ENCODE results near the gene LRRTM4. TPM values are rescaled to one million over a fixed set of nuclear protein-coding genes. Genes with fewer than 3 reads are reported as not detected.

The LRRTM4 gene
- total and polyA plus RNA-seq, 2 donors (not counting 1 experiment from before 2014, with no cell fraction given), result not detected

DNA sequence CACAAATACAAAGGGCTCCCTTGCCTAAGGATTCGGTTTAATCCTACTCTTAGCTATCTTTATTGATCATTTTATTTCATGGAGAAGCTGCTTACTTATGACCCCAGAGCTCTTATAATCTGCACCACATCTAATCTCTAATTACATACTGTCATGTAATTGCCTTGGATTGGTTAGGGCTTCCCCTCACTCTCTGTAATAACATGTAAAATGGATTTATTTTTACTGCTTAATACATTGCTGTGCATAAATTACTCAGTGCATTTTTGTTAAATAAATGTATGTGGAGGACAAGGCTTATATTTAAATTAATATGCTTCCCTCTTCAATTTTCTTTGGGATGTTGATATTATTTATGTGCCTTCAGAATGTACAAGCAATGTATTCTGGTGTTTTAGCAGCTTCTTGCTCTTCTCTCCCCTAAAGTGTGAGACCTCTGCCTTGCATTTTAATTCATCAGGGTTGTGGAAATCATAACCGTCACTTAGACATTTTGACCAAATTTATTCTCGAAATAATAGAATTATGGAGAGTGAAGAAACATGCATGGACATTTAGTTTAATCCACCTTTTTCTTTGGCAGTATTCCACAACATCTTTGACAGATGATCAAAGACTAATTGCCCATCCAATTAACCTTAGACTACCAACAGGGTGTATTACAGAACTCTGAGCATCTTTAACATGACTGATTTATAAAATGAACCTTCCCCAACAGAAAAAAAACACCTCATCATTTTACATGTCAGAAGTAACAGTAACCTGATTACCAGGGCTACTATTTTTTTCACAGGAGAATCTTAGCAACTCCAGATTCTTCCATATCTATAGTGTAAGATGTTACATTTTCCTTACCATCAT is 692.6 kb downstream of the LRRTM4 start:
- H3K36me3 ChIP-seq (replicated peaks in 1 of 2; ENCODE audit: control extremely low read depth in 1 of 2, control insufficient read depth in 1 of 2, extremely low read depth in 1 of 2, insufficient read depth in 2 of 2, low read length in 1 of 2), result no peaks in the 10 kb centered on the region
- DNase-seq (no peak), ATAC-seq (ENCODE audit: low read depth) (no peak)
- POLR2A ChIA-PET, result no interaction called here
- H3K9ac ChIP-seq (ENCODE audit: low read length), result no peak overlapping the region
- intact Hi-C loops (cut with micrococcal nuclease), result no loop called here
- no peaks in the 10 kb centered on the region for H3K27me3 ChIP-seq (replicated peaks in 1 of 4; ENCODE audit: control extremely low read depth in 1 of 4, control insufficient read depth in 3 of 4, insufficient read depth in 4 of 4, low read length in 3 of 4)
- CTCF ChIA-PET, result no interaction called here
- H3K27ac ChIP-seq (ENCODE audit: low read length in 2 of 2), result no peak overlapping the region
- Mint-ChIP-seq H3K4me1 (no peaks in the 10 kb centered on the region), H3K4me3 (no peak overlapping the region), H3K9me3 (ENCODE audit: insufficient read depth) (peaks cover 5% of the 10 kb centered on the region), H3K27me3 (no peaks in the 10 kb centered on the region), H3K27ac (no peak overlapping the region)
- TF ChIP-seq EZH2 (IDR thresholded peaks at IDR 0.05; ENCODE audit: borderline replicate concordance, insufficient read depth, low read depth, low read length, poor library complexity, severe bottlenecking), result no peak
- TF ChIP-seq, protein P1, sequence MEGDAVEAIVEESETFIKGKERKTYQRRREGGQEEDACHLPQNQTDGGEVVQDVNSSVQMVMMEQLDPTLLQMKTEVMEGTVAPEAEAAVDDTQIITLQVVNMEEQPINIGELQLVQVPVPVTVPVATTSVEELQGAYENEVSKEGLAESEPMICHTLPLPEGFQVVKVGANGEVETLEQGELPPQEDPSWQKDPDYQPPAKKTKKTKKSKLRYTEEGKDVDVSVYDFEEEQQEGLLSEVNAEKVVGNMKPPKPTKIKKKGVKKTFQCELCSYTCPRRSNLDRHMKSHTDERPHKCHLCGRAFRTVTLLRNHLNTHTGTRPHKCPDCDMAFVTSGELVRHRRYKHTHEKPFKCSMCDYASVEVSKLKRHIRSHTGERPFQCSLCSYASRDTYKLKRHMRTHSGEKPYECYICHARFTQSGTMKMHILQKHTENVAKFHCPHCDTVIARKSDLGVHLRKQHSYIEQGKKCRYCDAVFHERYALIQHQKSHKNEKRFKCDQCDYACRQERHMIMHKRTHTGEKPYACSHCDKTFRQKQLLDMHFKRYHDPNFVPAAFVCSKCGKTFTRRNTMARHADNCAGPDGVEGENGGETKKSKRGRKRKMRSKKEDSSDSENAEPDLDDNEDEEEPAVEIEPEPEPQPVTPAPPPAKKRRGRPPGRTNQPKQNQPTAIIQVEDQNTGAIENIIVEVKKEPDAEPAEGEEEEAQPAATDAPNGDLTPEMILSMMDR (IDR thresholded peaks at IDR 0.05), result no peak
- H2AFZ ChIP-seq (ENCODE audit: insufficient read depth, low read depth, low read length, poor library complexity, severe bottlenecking), result no peak overlapping the region
- H3K4me2 ChIP-seq (replicated peaks; ENCODE audit: low read depth, low read length, poor library complexity, severe bottlenecking), result no peak overlapping the region
- no peak overlapping the region for H3K4me3 ChIP-seq (ENCODE audit: control extremely low read depth in 1 of 5, extremely low read depth in 1 of 5, insufficient read depth in 1 of 5, low read depth in 2 of 5, low read length in 4 of 5)
- no peaks in the 10 kb centered on the region for H3K4me1 ChIP-seq (ENCODE audit: control insufficient read depth in 2 of 2, insufficient read depth in 2 of 2, low read length in 2 of 2)
- no CpG with 5 or more reads among the region's 3 CpGs for WGBS (ENCODE audit: insufficient coverage)
- no peaks in the 10 kb centered on the region for H3K9me3 ChIP-seq (ENCODE audit: control extremely low read depth in 1 of 3, control insufficient read depth in 2 of 3, insufficient read depth in 1 of 3, low read length in 2 of 3)
- H3K79me2 ChIP-seq (ENCODE audit: control insufficient read depth, insufficient read depth, low read length), result no peaks in the 10 kb centered on the region
- H4K20me1 ChIP-seq (ENCODE audit: control insufficient read depth, insufficient read depth, low read length, poor library complexity, severe bottlenecking), result no peaks in the 10 kb centered on the region

DNA sequence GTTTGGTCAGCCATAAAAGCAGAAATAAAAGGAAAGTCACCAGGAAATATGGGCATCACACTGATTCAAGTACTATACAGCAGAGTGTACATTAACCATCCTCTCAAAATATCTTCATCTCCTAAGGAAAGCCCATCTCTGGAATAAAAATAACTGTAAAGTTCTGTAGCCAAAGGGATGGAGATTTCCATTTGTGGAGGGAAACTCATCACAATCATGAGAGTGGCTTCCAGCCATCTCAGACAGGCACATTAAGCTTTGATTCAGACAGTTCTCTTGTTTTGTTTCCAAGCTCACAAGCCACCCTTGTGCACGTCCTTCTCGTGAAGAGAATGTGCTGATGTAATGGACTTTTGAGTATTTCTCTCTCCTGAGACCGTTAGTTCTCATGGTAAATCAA is 695.5 kb downstream of the LRRTM4 start:
- WGBS (ENCODE audit: insufficient coverage), result no CpG with 5 or more reads among the region's 3 CpGs
- H3K4me1 ChIP-seq (ENCODE audit: control insufficient read depth in 2 of 2, insufficient read depth in 2 of 2, low read length in 2 of 2), result no peaks in the 10 kb centered on the region
- no peak overlapping the region for H3K4me3 ChIP-seq (ENCODE audit: control extremely low read depth in 1 of 5, extremely low read depth in 1 of 5, insufficient read depth in 1 of 5, low read depth in 2 of 5, low read length in 4 of 5)
- ChIA-PET CTCF (no interaction called here), POLR2A (no interaction called here)
- no peak overlapping the region for H2AFZ ChIP-seq (ENCODE audit: insufficient read depth, low read depth, low read length, poor library complexity, severe bottlenecking)
- H4K20me1 ChIP-seq (ENCODE audit: control insufficient read depth, insufficient read depth, low read length, poor library complexity, severe bottlenecking), result no peaks in the 10 kb centered on the region
- Mint-ChIP-seq H3K27ac (no peak overlapping the region), H3K4me1 (no peaks in the 10 kb centered on the region), H3K4me3 (no peak overlapping the region), H3K9me3 (ENCODE audit: insufficient read depth) (no peaks in the 10 kb centered on the region), H3K27me3 (no peaks in the 10 kb centered on the region)
- TF ChIP-seq, protein P1 (IDR thresholded peaks at IDR 0.05), result no peak
- no peak for TF ChIP-seq EZH2 (IDR thresholded peaks at IDR 0.05; ENCODE audit: borderline replicate concordance, insufficient read depth, low read depth, low read length, poor library complexity, severe bottlenecking)
- H3K9me3 ChIP-seq (ENCODE audit: control extremely low read depth in 1 of 3, control insufficient read depth in 2 of 3, insufficient read depth in 1 of 3, low read length in 2 of 3), result no peaks in the 10 kb centered on the region
- H3K4me2 ChIP-seq (replicated peaks; ENCODE audit: low read depth, low read length, poor library complexity, severe bottlenecking), result no peak overlapping the region
- ATAC-seq (ENCODE audit: low read depth) (no peak), DNase-seq (no peak)
- H3K79me2 ChIP-seq (ENCODE audit: control insufficient read depth, insufficient read depth, low read length), result no peaks in the 10 kb centered on the region
- H3K36me3 ChIP-seq (replicated peaks in 1 of 2; ENCODE audit: control extremely low read depth in 1 of 2, control insufficient read depth in 1 of 2, extremely low read depth in 1 of 2, insufficient read depth in 2 of 2, low read length in 1 of 2), result no peaks in the 10 kb centered on the region
- H3K27ac ChIP-seq (ENCODE audit: low read length in 2 of 2), result no peak overlapping the region
- intact Hi-C loops (cut with micrococcal nuclease), result no loop called here
- no peak overlapping the region for H3K9ac ChIP-seq (ENCODE audit: low read length)
- H3K27me3 ChIP-seq (replicated peaks in 1 of 4; ENCODE audit: control extremely low read depth in 1 of 4, control insufficient read depth in 3 of 4, insufficient read depth in 4 of 4, low read length in 3 of 4), result no peaks in the 10 kb centered on the region
